Measurements from ENCODE around the gene PHLDA2. TPM values are rescaled to one million over a fixed set of nuclear protein-coding genes. Genes with fewer than 3 reads are reported as not detected.

The PHLDA2 gene
- total and polyA plus RNA-seq, 7 donors = 1.7 to 37.9 (median 35.4) TPM; not detected in 3

GRCh38 chr11:2945031-2945756 lies 16.0 kb upstream of the PHLDA2 start:
- peak overlapping the region; percentile 47 to 79 (median 71) for H3K27ac ChIP-seq
- TF ChIP-seq POLR2AphosphoS5 (IDR thresholded peaks at IDR 0.05) (peak in 3 of 4 donors; percentile 22 to 50 (median 39)), EP300 (IDR thresholded peaks at IDR 0.05) (no peak)
- H3K4me3 ChIP-seq = peak overlapping the region in 3 of 4 donors; percentile 28 to 39 (median 33)
- peak; percentile 95 for DNase-seq
- H3K9me3 ChIP-seq = no peaks in the 10 kb centered on the region
- 24% methylated on average over 16 of the region's 16 CpGs for WGBS, 2 donors
- no peaks in the 10 kb centered on the region for H3K27me3 ChIP-seq
- H3K36me3 ChIP-seq = peaks cover 0 to 46% (median 22%) of the 10 kb centered on the region in 4 donors
- intact Hi-C loops (cut with DNase I) = no loop called here
- peaks cover 0 to 36% (median 22%) of the 10 kb centered on the region in 4 donors for H3K4me1 ChIP-seq

- Histone ChIP-seq H3K9me3 (no peaks in the 10 kb centered on the region), H3K4me3 (no peak overlapping the region), H3K27ac (peak overlapping the region; percentile 6 to 79 (median 71)), H3K36me3 (peaks cover 0 to 40% (median 17%) of the 10 kb centered on the region in 4 donors), H3K27me3 (no peaks in the 10 kb centered on the region), H3K4me1 (peaks cover 0 to 40% (median 22%) of the 10 kb centered on the region in 4 donors)
- intact Hi-C loops (cut with DNase I) = no loop called here
- WGBS, 2 donors = 89 to 90% methylated on average over 24 of the region's 24 CpGs
- DNase-seq = no peak
- TF ChIP-seq POLR2A (IDR thresholded peaks at IDR 0.05) = no peak
- no peak for TF ChIP-seq CTCF (IDR thresholded peaks at IDR 0.05)
- TF ChIP-seq POLR2AphosphoS5 (IDR thresholded peaks at IDR 0.05) = no peak
- TF ChIP-seq EP300 (IDR thresholded peaks at IDR 0.05) = no peak
Measured at GRCh38 chr11:2944530-2944929, 15.3 kb upstream of the PHLDA2 start.

GRCh38 chr11:2943711-2944118 lies 14.5 kb upstream of the PHLDA2 start:
- peak overlapping the region in 2 of 4 donors; percentile 76 to 79 for H3K27ac ChIP-seq
- no peak for TF ChIP-seq CTCF (IDR thresholded peaks at IDR 0.05)
- no peak for DNase-seq
- peaks cover 0 to 40% (median 22%) of the 10 kb centered on the region in 4 donors for H3K4me1 ChIP-seq
- no peak overlapping the region for H3K4me3 ChIP-seq
- intact Hi-C loops (cut with DNase I) = no loop called here
- H3K27me3 ChIP-seq = no peaks in the 10 kb centered on the region
- H3K36me3 ChIP-seq = peaks cover 0 to 31% (median 11%) of the 10 kb centered on the region in 4 donors
- no peaks in the 10 kb centered on the region for H3K9me3 ChIP-seq
- 22 to 59% methylated on average over 12 of the region's 12 CpGs for WGBS, 2 donors

- TF ChIP-seq CTCF (IDR thresholded peaks at IDR 0.05) = no peak
- intact Hi-C loops (cut with DNase I) = no loop called here
- peaks cover 0 to 40% (median 22%) of the 10 kb centered on the region in 4 donors for H3K4me1 ChIP-seq
Measured at GRCh38 chr11:2942872-2943710, 13.9 kb upstream of the PHLDA2 start.

GRCh38 chr11:2942447-2942846 lies 13.2 kb upstream of the PHLDA2 start:
- Histone ChIP-seq H3K27me3 (no peaks in the 10 kb centered on the region), H3K4me3 (no peak overlapping the region), H3K36me3 (peaks cover 0 to 19% (median 3%) of the 10 kb centered on the region in 4 donors), H3K27ac (no peak overlapping the region), H3K9me3 (peaks cover 0 to 4% (median 2%) of the 10 kb centered on the region in 4 donors), H3K4me1 (peaks cover 0 to 40% (median 22%) of the 10 kb centered on the region in 4 donors)
- TF ChIP-seq POLR2A (IDR thresholded peaks at IDR 0.05) (no peak), CTCF (IDR thresholded peaks at IDR 0.05) (no peak), POLR2AphosphoS5 (IDR thresholded peaks at IDR 0.05) (no peak), EP300 (IDR thresholded peaks at IDR 0.05) (no peak)
- intact Hi-C loops (cut with DNase I) = no loop called here
- 54 to 63% methylated on average over 13 of the region's 13 CpGs for WGBS, 2 donors
- no peak for DNase-seq

More at GRCh38 chr11:2942872-2943710, 13.9 kb upstream of the PHLDA2 start:
- Histone ChIP-seq H3K4me3 (no peak overlapping the region), H3K36me3 (peaks cover 0 to 25% (median 6%) of the 10 kb centered on the region in 4 donors), H3K27ac (no peak overlapping the region), H3K27me3 (no peaks in the 10 kb centered on the region), H3K9me3 (peaks cover 0 to 2% (median 0%) of the 10 kb centered on the region in 4 donors)
- DNase-seq = no peak
- 79 to 86% methylated on average over 15 of the region's 15 CpGs for WGBS, 2 donors
